ENCODE results near the gene HDGFL3.
A peak's percentile ranks its signal among the peaks of the same experiment; 100 is the strongest.

HDGFL3 gene

DNA sequence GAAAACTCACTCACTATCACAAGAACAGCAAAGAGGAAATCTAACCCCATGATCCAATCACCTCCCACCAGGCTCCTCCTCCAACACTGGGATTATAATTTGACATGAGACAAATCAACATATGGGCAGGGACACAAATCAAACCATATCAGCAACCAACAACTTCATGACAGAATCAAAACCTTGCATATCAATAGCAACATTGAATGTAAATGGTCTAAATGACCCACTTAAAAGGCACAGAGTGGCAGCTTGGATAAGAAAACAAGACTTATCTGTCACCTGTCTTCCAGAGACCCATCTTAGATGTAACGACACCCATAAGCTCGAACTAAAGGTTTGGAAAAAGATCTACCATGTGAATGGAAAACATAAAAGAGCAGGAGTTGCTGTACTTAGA is 40.8 kb downstream of the HDGFL3 start:
- no peak overlapping the region for H2BK120ac ChIP-seq (ENCODE audit: low read depth, low read length)
- H3K18ac ChIP-seq (ENCODE audit: low read depth in 1 of 2, low read length in 2 of 2) = no peak overlapping the region
- H3K23ac ChIP-seq (ENCODE audit: low read length in 2 of 2) = no peak overlapping the region
- no peak overlapping the region for H2AFZ ChIP-seq (ENCODE audit: low read depth, low read length)
- no peak overlapping the region for H3K4me2 ChIP-seq (ENCODE audit: low read length, poor library complexity, severe bottlenecking)
- peaks cover 0 to 7% of the 10 kb centered on the region in 2 experiments for H3K36me3 ChIP-seq (ENCODE audit: control insufficient read depth in 1 of 2, insufficient read depth in 2 of 2, low read depth in 1 of 2, low read length in 2 of 2)
- no peak overlapping the region for H2BK15ac ChIP-seq (ENCODE audit: low read depth, poor library complexity, severe bottlenecking)
- no peak overlapping the region for H3K9ac ChIP-seq (ENCODE audit: low read length)
- H3K27ac ChIP-seq (ENCODE audit: low read length, poor library complexity, severe bottlenecking) = no peak overlapping the region
- H3K27me3 ChIP-seq (ENCODE audit: control insufficient read depth in 1 of 2, insufficient read depth in 1 of 2, low read length in 2 of 2) = no peaks in the 10 kb centered on the region
- no peak overlapping the region for H4K8ac ChIP-seq (ENCODE audit: low read length)
- H2AK5ac ChIP-seq (ENCODE audit: low read length, severe bottlenecking) = no peak overlapping the region
- H3K9me3 ChIP-seq (ENCODE audit: control insufficient read depth, low read length) = peaks cover 10% of the 10 kb centered on the region
- H2BK5ac ChIP-seq (ENCODE audit: low read depth, low read length, poor library complexity, severe bottlenecking) = no peak overlapping the region
- no peak overlapping the region for H2BK12ac ChIP-seq (ENCODE audit: low read length in 2 of 2)
- no peak overlapping the region for H3K4ac ChIP-seq (ENCODE audit: low read depth in 1 of 2, low read length in 2 of 2)
- no peak overlapping the region for H3K14ac ChIP-seq (ENCODE audit: low read length in 2 of 2)
- 100% methylated on average over 2 of the region's 2 CpGs for WGBS
- no peak overlapping the region for H3K4me3 ChIP-seq (ENCODE audit: insufficient read depth in 1 of 2, low read depth in 1 of 2, low read length in 2 of 2)
- no peaks in the 10 kb centered on the region for H3K4me1 ChIP-seq (ENCODE audit: control insufficient read depth, insufficient read depth, low read depth, low read length)
- no peak for DNase-seq
- peaks cover 5% of the 10 kb centered on the region for H3K79me1 ChIP-seq (replicated peaks; ENCODE audit: low read length, poor library complexity, severe bottlenecking)
- no peak overlapping the region for H4K91ac ChIP-seq (ENCODE audit: low read length)

DNA sequence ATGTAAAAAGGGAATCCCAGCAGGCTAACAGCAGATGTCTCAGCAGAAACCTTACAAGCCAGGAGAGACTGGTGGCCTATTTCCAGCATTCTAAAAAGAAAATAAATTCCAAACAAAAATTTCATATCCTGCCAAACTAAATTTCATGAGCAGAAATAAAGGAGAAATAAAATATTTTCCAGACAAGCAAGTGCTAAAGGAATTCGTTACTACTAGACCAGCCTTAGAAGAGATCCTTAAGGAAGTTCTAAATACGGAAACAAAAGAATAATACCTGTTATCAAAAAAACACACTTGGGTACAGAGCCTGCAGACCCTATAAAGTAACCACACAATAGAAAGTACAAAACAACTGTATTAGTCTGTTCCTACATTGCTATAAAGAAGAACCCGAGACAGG is 41.4 kb downstream of the HDGFL3 start:
- DNase-seq = no peak
- H4K91ac ChIP-seq (ENCODE audit: low read length) = no peak overlapping the region
- H3K36me3 ChIP-seq (ENCODE audit: control insufficient read depth in 1 of 2, insufficient read depth in 2 of 2, low read depth in 1 of 2, low read length in 2 of 2) = peaks cover 0 to 11% of the 10 kb centered on the region in 2 experiments
- no peak overlapping the region for H3K4me2 ChIP-seq (ENCODE audit: low read length, poor library complexity, severe bottlenecking)
- H3K4ac ChIP-seq (ENCODE audit: low read depth in 1 of 2, low read length in 2 of 2) = no peak overlapping the region
- no peak overlapping the region for H3K27ac ChIP-seq (ENCODE audit: low read length, poor library complexity, severe bottlenecking)
- no peaks in the 10 kb centered on the region for H3K27me3 ChIP-seq (ENCODE audit: control insufficient read depth in 1 of 2, insufficient read depth in 1 of 2, low read length in 2 of 2)
- H2BK15ac ChIP-seq (ENCODE audit: low read depth, poor library complexity, severe bottlenecking) = no peak overlapping the region
- no peak overlapping the region for H3K18ac ChIP-seq (ENCODE audit: low read depth in 1 of 2, low read length in 2 of 2)
- H2AFZ ChIP-seq (ENCODE audit: low read depth, low read length) = no peak overlapping the region
- no peak overlapping the region for H3K14ac ChIP-seq (ENCODE audit: low read length in 2 of 2)
- peaks cover 10% of the 10 kb centered on the region for H3K9me3 ChIP-seq (ENCODE audit: control insufficient read depth, low read length)
- H2BK12ac ChIP-seq (ENCODE audit: low read length in 2 of 2) = no peak overlapping the region
- no peak overlapping the region for H3K9ac ChIP-seq (ENCODE audit: low read length)
- no peak overlapping the region for H3K23ac ChIP-seq (ENCODE audit: low read length in 2 of 2)
- H4K8ac ChIP-seq (ENCODE audit: low read length) = no peak overlapping the region
- H3K4me1 ChIP-seq (ENCODE audit: control insufficient read depth, insufficient read depth, low read depth, low read length) = no peaks in the 10 kb centered on the region
- H2BK120ac ChIP-seq (ENCODE audit: low read depth, low read length) = no peak overlapping the region
- no peak overlapping the region for H2BK5ac ChIP-seq (ENCODE audit: low read depth, low read length, poor library complexity, severe bottlenecking)
- 96% methylated on average over 3 of the region's 3 CpGs for WGBS
- H2AK5ac ChIP-seq (ENCODE audit: low read length, severe bottlenecking) = no peak overlapping the region
- peaks cover 5% of the 10 kb centered on the region for H3K79me1 ChIP-seq (replicated peaks; ENCODE audit: low read length, poor library complexity, severe bottlenecking)
- no peak overlapping the region for H3K4me3 ChIP-seq (ENCODE audit: insufficient read depth in 1 of 2, low read depth in 1 of 2, low read length in 2 of 2)

- H3K27ac ChIP-seq (ENCODE audit: low read length, poor library complexity, severe bottlenecking) = no peak overlapping the region
- H3K79me1 ChIP-seq (replicated peaks; ENCODE audit: low read length, poor library complexity, severe bottlenecking) = peaks cover 11% of the 10 kb centered on the region
- H3K27me3 ChIP-seq (ENCODE audit: control insufficient read depth in 1 of 2, insufficient read depth in 1 of 2, low read length in 2 of 2) = no peaks in the 10 kb centered on the region
- no peak overlapping the region for H3K18ac ChIP-seq (ENCODE audit: low read depth in 1 of 2, low read length in 2 of 2)
- H3K36me3 ChIP-seq (ENCODE audit: control insufficient read depth in 1 of 2, insufficient read depth in 2 of 2, low read depth in 1 of 2, low read length in 2 of 2) = peaks cover 0 to 14% of the 10 kb centered on the region in 2 experiments
- no peak overlapping the region for H3K4ac ChIP-seq (ENCODE audit: low read depth in 1 of 2, low read length in 2 of 2)
- no peak overlapping the region for H3K14ac ChIP-seq (ENCODE audit: low read length in 2 of 2)
- no peak overlapping the region for H2BK12ac ChIP-seq (ENCODE audit: low read length in 2 of 2)
- no peak overlapping the region for H2BK5ac ChIP-seq (ENCODE audit: low read depth, low read length, poor library complexity, severe bottlenecking)
- no peak overlapping the region for H3K9ac ChIP-seq (ENCODE audit: low read length)
- peak; percentile 5 for DNase-seq
- H3K4me1 ChIP-seq (ENCODE audit: control insufficient read depth, insufficient read depth, low read depth, low read length) = no peaks in the 10 kb centered on the region
- peaks cover 10% of the 10 kb centered on the region for H3K9me3 ChIP-seq (ENCODE audit: control insufficient read depth, low read length)
- H2AFZ ChIP-seq (ENCODE audit: low read depth, low read length) = no peak overlapping the region
- H2AK5ac ChIP-seq (ENCODE audit: low read length, severe bottlenecking) = no peak overlapping the region
- no peak overlapping the region for H2BK15ac ChIP-seq (ENCODE audit: low read depth, poor library complexity, severe bottlenecking)
- H3K4me2 ChIP-seq (ENCODE audit: low read length, poor library complexity, severe bottlenecking) = no peak overlapping the region
- no peak overlapping the region for H2BK120ac ChIP-seq (ENCODE audit: low read depth, low read length)
- WGBS = 76% methylated on average over 3 of the region's 4 CpGs
- H3K4me3 ChIP-seq (ENCODE audit: insufficient read depth in 1 of 2, low read depth in 1 of 2, low read length in 2 of 2) = no peak overlapping the region
- H3K23ac ChIP-seq (ENCODE audit: low read length in 2 of 2) = no peak overlapping the region
- H4K8ac ChIP-seq (ENCODE audit: low read length) = no peak overlapping the region
- no peak overlapping the region for H4K91ac ChIP-seq (ENCODE audit: low read length)
Measured at GRCh38 chr15:83164771-83165404, 42.7 kb downstream of the HDGFL3 start.

- Histone ChIP-seq H3K27ac (ENCODE audit: low read length, poor library complexity, severe bottlenecking) (no peak overlapping the region), H2AFZ (ENCODE audit: low read depth, low read length) (no peak overlapping the region), H2AK5ac (ENCODE audit: low read length, severe bottlenecking) (no peak overlapping the region), H3K14ac (ENCODE audit: low read length in 2 of 2) (no peak overlapping the region), H2BK15ac (ENCODE audit: low read depth, poor library complexity, severe bottlenecking) (no peak overlapping the region), H2BK12ac (ENCODE audit: low read length in 2 of 2) (no peak overlapping the region), H3K36me3 (ENCODE audit: control insufficient read depth in 1 of 2, insufficient read depth in 2 of 2, low read depth in 1 of 2, low read length in 2 of 2) (peaks cover 0 to 19% of the 10 kb centered on the region in 2 experiments), H3K4me1 (ENCODE audit: control insufficient read depth, insufficient read depth, low read depth, low read length) (no peaks in the 10 kb centered on the region), H2BK5ac (ENCODE audit: low read depth, low read length, poor library complexity, severe bottlenecking) (no peak overlapping the region), H3K9me3 (ENCODE audit: control insufficient read depth, low read length) (peaks cover 10% of the 10 kb centered on the region), H4K8ac (ENCODE audit: low read length) (no peak overlapping the region), H4K91ac (ENCODE audit: low read length) (no peak overlapping the region), H3K9ac (ENCODE audit: low read length) (no peak overlapping the region), H3K79me1 (replicated peaks; ENCODE audit: low read length, poor library complexity, severe bottlenecking) (peaks cover 14% of the 10 kb centered on the region), H3K4me2 (ENCODE audit: low read length, poor library complexity, severe bottlenecking) (no peak overlapping the region), H3K23ac (ENCODE audit: low read length in 2 of 2) (no peak overlapping the region), H3K27me3 (ENCODE audit: control insufficient read depth in 1 of 2, insufficient read depth in 1 of 2, low read length in 2 of 2) (no peaks in the 10 kb centered on the region), H3K4ac (ENCODE audit: low read depth in 1 of 2, low read length in 2 of 2) (no peak overlapping the region), H3K4me3 (ENCODE audit: insufficient read depth in 1 of 2, low read depth in 1 of 2, low read length in 2 of 2) (no peak overlapping the region), H3K18ac (ENCODE audit: low read depth in 1 of 2, low read length in 2 of 2) (no peak overlapping the region), H2BK120ac (ENCODE audit: low read depth, low read length) (no peak overlapping the region)
- peak; percentile 65 for DNase-seq
- no CpG with 5 or more reads among the region's 1 CpG for WGBS
Measured at GRCh38 chr15:83164111-83164770, 43.4 kb downstream of the HDGFL3 start.
